Measurements from ENCODE around the gene RRP1. TPM values are rescaled to one million over a fixed set of nuclear protein-coding genes. Genes with fewer than 3 reads are reported as not detected.
A peak's percentile ranks its signal among the peaks of the same experiment; 100 is the strongest.

The RRP1 gene
- total RNA-seq = 10 to 100 TPM; 24.2 to 33.1 (median 28.8) TPM
- polyA plus RNA-seq = 10 to 100 TPM; 10.1 to 21.8 TPM
- 31.8 reads per million, percentile 61 among the genes with 10 or more reads in this experiment for total RNA-seq

GRCh38 chr21:43789276-43790009, at the start of gene RRP1:
Gene RRP1, plus strand, starts transcription at chr21:43789577. Its CDS starts 53 bp downstream, at chr21:43789630.
- ChIA-PET CTCF (interaction anchor here (1.3 kb wide), 1 partner anchor 186 kb away, joined by 3 read pairs; no protein-coding TSS in a partner anchor), POLR2A (interaction anchor here (0.7 to 1.5 kb wide), 4 partner anchors 19 to 1650 kb away, joined by 3 to 4 read pairs (median 4); no protein-coding TSS in a partner anchor)
- peak; percentile 88 to 100 (median 96) for DNase-seq
- intact Hi-C loops (cut with micrococcal nuclease) = loop anchor here (1.0 to 10.0 kb wide), 12 partner anchors 13 to 897 kb away; partner anchors contain the start of genes PKNOX1 (in 2 of the 2), AGPAT3 (in 1 of the 2), CSTB (in 1 of the 2) and HSF2BP (in 1 of the 2)
- Mint-ChIP-seq H3K27me3 (no peaks in the 10 kb centered on the region), H3K36me3 (peaks cover 0 to 17% (median 4%) of the 10 kb centered on the region in 5 donors), H3K4me1 (peaks cover 7 to 29% (median 21%) of the 10 kb centered on the region in 7 donors), H3K27ac (peak within 1 kb of the TSS; percentile 74 to 95 (median 91)), H3K4me3 (peak within 1 kb of the TSS; percentile 86 to 94 (median 92)), H3K9me3 (peaks cover 0 to 1% (median 0%) of the 10 kb centered on the region in 11 donors)
- H3K27me3 ChIP-seq (ENCODE audit: control insufficient read depth in 2 of 2, insufficient read depth in 2 of 2, low read length in 2 of 2) = no peaks in the 10 kb centered on the region
- H3K9me3 ChIP-seq (ENCODE audit: control insufficient read depth in 2 of 3, low read length in 3 of 3) = no peaks in the 10 kb centered on the region
- H3K36me3 ChIP-seq (ENCODE audit: control insufficient read depth in 2 of 3, insufficient read depth in 3 of 3, low read length in 3 of 3) = peaks cover 0 to 29% (median 6%) of the 10 kb centered on the region in 3 experiments
- peaks cover 5 to 10% of the 10 kb centered on the region in 2 donors for H3K4me1 ChIP-seq (ENCODE audit: control insufficient read depth in 2 of 2, insufficient read depth in 2 of 2, low read length in 2 of 2)
- ATAC-seq = peak; percentile 99
- H3K4me3 ChIP-seq (ENCODE audit: low read length) = peak within 1 kb of the TSS; percentile 87
- peak within 1 kb of the TSS; percentile 84 for H3K27ac ChIP-seq (ENCODE audit: low read depth, low read length)

DNA sequence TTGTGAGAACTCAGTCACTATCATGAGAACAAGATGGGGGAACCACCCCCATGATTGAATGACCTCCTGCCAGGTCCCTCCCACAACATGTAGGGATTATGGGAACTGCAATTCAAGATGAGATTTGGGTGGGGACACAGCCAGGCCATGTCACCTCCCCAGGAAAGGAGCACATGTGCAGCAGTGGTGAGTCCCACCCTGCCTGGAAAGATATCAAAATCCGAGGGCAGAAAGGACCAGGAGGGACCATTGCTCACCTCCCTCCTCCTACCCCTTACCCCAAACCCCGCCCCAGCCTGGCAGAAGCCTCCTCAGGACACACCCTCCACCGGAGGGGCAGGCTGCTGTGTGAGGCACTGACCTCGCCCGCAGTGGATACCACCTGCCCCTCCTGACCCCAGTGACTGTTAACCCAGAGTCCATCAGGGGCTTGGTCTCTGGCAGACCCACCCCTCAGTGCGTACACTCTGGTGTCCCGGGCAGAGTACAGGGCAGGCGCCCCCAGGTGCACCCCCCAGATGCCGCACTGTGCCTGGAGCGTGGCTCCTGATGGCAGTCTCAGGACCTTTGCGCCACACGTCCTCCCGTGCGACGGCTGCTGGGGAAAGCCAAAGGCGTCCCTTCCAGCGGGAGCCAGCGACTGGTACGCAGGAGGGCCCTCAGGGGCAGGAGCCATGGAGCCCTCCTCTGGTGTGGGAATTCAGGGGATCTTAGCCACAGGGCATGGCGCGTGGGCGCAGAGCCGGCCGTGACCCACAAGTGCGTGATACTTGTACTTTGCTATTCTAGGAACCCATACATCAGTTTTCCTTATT, 49.5 kb upstream of the RRP1 start:
- peaks cover 0 to 15% (median 2%) of the 10 kb centered on the region in 5 donors for H3K36me3 Mint-ChIP-seq
- ATAC-seq (peak; percentile 45), DNase-seq (no peak)
- H3K27me3 Mint-ChIP-seq = no peaks in the 10 kb centered on the region
- no peaks in the 10 kb centered on the region for H3K9me3 Mint-ChIP-seq
- POLR2A ChIA-PET = no interaction called here
- no peaks in the 10 kb centered on the region for H3K4me1 ChIP-seq (ENCODE audit: control insufficient read depth in 2 of 2, insufficient read depth in 2 of 2, low read length in 2 of 2)
- peak overlapping the region in 1 of 9 donors; percentile 71 for H3K27ac Mint-ChIP-seq
- H3K27me3 ChIP-seq (ENCODE audit: control insufficient read depth in 2 of 2, insufficient read depth in 2 of 2, low read length in 2 of 2) = no peaks in the 10 kb centered on the region
- CTCF ChIA-PET = no interaction called here
- H3K4me3 Mint-ChIP-seq = no peak overlapping the region
- intact Hi-C loops (cut with micrococcal nuclease) = no loop called here
- peaks cover 0 to 39% (median 3%) of the 10 kb centered on the region in 3 experiments for H3K36me3 ChIP-seq (ENCODE audit: control insufficient read depth in 2 of 3, insufficient read depth in 3 of 3, low read length in 3 of 3)
- peaks cover 0 to 11% (median 8%) of the 10 kb centered on the region in 7 donors for H3K4me1 Mint-ChIP-seq
- H3K9me3 ChIP-seq (ENCODE audit: control insufficient read depth in 2 of 3, low read length in 3 of 3) = no peaks in the 10 kb centered on the region
- no peak overlapping the region for H3K27ac ChIP-seq (ENCODE audit: low read depth, low read length)
- no peak overlapping the region for H3K4me3 ChIP-seq (ENCODE audit: low read length)

DNA sequence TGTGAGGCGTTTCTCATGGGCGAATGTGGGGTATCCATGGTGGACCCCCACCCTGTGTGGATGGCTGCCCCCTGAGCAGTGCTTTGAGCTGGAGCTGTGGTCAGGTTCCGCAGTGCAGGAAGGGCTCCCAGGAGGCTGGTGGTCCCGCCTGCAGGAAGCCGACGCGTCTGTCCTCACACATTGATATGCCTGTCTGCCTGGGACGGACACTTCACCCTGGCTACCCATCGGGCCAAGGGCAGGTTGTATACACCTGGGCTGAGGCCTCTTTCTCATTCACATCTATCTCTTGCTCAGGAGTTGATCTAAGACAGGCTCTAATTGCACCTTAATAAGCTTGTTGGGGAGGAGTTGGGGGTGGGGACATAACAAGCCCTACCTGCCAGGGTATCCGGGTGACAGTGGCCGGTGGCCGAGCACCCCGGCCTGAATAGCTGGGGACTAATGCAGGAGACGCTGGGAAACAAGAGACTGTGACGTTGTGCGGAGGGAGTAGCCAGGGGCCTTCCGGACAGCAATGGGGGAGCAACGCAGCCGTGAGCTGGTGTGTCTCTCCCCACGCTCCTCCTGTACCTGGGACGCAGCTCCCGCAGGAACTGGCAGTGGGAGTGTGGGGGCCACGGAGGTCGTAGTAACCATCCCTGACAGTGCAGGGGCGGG, 48.8 kb upstream of the RRP1 start:
- Histone ChIP-seq H3K27me3 (ENCODE audit: control insufficient read depth in 2 of 2, insufficient read depth in 2 of 2, low read length in 2 of 2) (no peaks in the 10 kb centered on the region), H3K4me3 (ENCODE audit: low read length) (no peak overlapping the region), H3K36me3 (ENCODE audit: control insufficient read depth in 2 of 3, insufficient read depth in 3 of 3, low read length in 3 of 3) (peaks cover 0 to 40% (median 3%) of the 10 kb centered on the region in 3 experiments), H3K4me1 (ENCODE audit: control insufficient read depth in 2 of 2, insufficient read depth in 2 of 2, low read length in 2 of 2) (no peaks in the 10 kb centered on the region), H3K27ac (ENCODE audit: low read depth, low read length) (no peak overlapping the region), H3K9me3 (ENCODE audit: control insufficient read depth in 2 of 3, low read length in 3 of 3) (no peaks in the 10 kb centered on the region)
- CTCF ChIA-PET = no interaction called here
- peaks cover 0 to 9% (median 7%) of the 10 kb centered on the region in 7 donors for H3K4me1 Mint-ChIP-seq
- POLR2A ChIA-PET = no interaction called here
- H3K4me3 Mint-ChIP-seq = peak overlapping the region in 2 of 10 donors; percentile 46 to 77
- peaks cover 3 to 23% (median 4%) of the 10 kb centered on the region in 5 donors for H3K36me3 Mint-ChIP-seq
- H3K9me3 Mint-ChIP-seq = no peaks in the 10 kb centered on the region
- no peaks in the 10 kb centered on the region for H3K27me3 Mint-ChIP-seq
- intact Hi-C loops (cut with micrococcal nuclease) = no loop called here
- DNase-seq = peak in 1 of 9 donors; percentile 57
- peak overlapping the region in 6 of 9 donors; percentile 28 to 88 (median 72) for H3K27ac Mint-ChIP-seq
- peak; percentile 66 for ATAC-seq

DNA sequence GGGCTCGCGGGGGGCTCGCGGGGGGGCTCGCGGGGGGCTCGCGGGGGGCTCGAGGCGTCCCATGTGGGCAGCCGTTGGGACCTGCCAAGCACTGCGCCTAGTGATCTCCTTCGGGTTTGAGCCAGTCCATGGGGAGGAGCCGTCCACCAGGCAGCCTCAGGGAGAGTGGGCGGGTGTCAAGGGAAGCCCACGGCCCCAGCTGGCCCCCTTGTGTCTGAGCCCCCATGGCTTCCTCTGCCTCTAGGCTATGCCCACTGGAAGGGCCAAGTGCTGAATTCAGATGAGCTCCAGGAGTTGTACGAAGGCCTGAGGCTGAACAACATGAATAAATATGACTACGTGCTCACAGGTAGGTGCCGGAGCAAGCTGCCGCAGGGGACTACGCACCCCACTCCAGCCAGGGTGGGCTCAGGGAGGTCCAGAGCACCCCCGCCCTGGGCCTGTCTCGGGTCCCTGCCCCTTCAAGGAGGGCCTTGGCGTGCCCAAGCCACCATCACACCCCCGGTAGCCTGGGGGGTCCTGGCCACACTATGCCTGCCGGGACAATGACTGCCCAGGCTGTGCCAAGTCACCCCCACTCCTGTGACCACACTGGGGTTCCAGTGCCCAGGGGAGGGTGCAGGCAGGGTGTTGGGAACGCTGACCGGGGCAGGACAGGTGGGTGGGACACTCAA, 47.8 kb upstream of the RRP1 start:
- Mint-ChIP-seq H3K4me1 (peaks cover 0 to 9% (median 7%) of the 10 kb centered on the region in 7 donors), H3K27ac (peak overlapping the region in 1 of 9 donors; percentile 48), H3K36me3 (peaks cover 4 to 29% (median 7%) of the 10 kb centered on the region in 5 donors), H3K9me3 (no peaks in the 10 kb centered on the region), H3K27me3 (no peaks in the 10 kb centered on the region), H3K4me3 (no peak overlapping the region)
- no peak overlapping the region for H3K4me3 ChIP-seq (ENCODE audit: low read length)
- no peak for ATAC-seq
- H3K27ac ChIP-seq (ENCODE audit: low read depth, low read length) = no peak overlapping the region
- no peaks in the 10 kb centered on the region for H3K27me3 ChIP-seq (ENCODE audit: control insufficient read depth in 2 of 2, insufficient read depth in 2 of 2, low read length in 2 of 2)
- peaks cover 0 to 44% (median 3%) of the 10 kb centered on the region in 3 experiments for H3K36me3 ChIP-seq (ENCODE audit: control insufficient read depth in 2 of 3, insufficient read depth in 3 of 3, low read length in 3 of 3)
- ChIA-PET POLR2A (interaction anchor here (1.1 kb wide), 1 partner anchor 11 kb away, joined by 4 read pairs; no protein-coding TSS in a partner anchor), CTCF (no interaction called here)
- no peak for DNase-seq
- intact Hi-C loops (cut with micrococcal nuclease) = no loop called here
- H3K9me3 ChIP-seq (ENCODE audit: control insufficient read depth in 2 of 3, low read length in 3 of 3) = no peaks in the 10 kb centered on the region
- H3K4me1 ChIP-seq (ENCODE audit: control insufficient read depth in 2 of 2, insufficient read depth in 2 of 2, low read length in 2 of 2) = no peaks in the 10 kb centered on the region

DNA sequence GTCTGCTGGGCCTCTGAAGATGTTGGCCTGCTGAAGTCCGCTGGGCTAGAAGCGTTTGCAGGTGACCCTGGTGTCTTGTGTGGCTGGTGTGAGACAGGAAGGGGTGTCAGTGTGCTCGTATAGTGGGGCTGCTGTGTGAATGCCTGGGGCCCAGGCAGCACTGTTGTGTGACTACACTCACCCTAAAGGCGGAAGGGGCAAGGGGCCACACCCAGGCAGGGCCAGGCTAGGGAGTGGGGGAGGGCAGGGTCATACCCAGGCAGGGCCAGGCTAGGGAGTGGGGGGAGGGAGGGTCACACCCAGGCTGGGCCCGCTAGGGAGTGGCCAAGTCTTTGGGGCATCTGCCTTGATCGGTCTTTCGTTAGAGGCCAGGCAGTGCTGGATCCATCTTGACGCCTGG, 45.4 kb upstream of the RRP1 start:
- Histone ChIP-seq H3K27ac (ENCODE audit: low read depth, low read length) (no peak overlapping the region), H3K36me3 (ENCODE audit: control insufficient read depth in 2 of 3, insufficient read depth in 3 of 3, low read length in 3 of 3) (peaks cover 0 to 48% (median 0%) of the 10 kb centered on the region in 3 experiments), H3K4me1 (ENCODE audit: control insufficient read depth in 2 of 2, insufficient read depth in 2 of 2, low read length in 2 of 2) (no peaks in the 10 kb centered on the region), H3K27me3 (ENCODE audit: control insufficient read depth in 2 of 2, insufficient read depth in 2 of 2, low read length in 2 of 2) (no peaks in the 10 kb centered on the region), H3K9me3 (ENCODE audit: control insufficient read depth in 2 of 3, low read length in 3 of 3) (no peaks in the 10 kb centered on the region), H3K4me3 (ENCODE audit: low read length) (no peak overlapping the region)
- no peak overlapping the region for H3K4me3 Mint-ChIP-seq
- H3K27ac Mint-ChIP-seq = no peak overlapping the region
- peaks cover 4 to 28% (median 7%) of the 10 kb centered on the region in 5 donors for H3K36me3 Mint-ChIP-seq
- H3K27me3 Mint-ChIP-seq = no peaks in the 10 kb centered on the region
- intact Hi-C loops (cut with micrococcal nuclease) = no loop called here
- DNase-seq (no peak), ATAC-seq (no peak)
- no peaks in the 10 kb centered on the region for H3K9me3 Mint-ChIP-seq
- POLR2A ChIA-PET = no interaction called here
- peaks cover 0 to 9% (median 7%) of the 10 kb centered on the region in 7 donors for H3K4me1 Mint-ChIP-seq
- CTCF ChIA-PET = no interaction called here
